Choroid plexus epithelial cell (primary cell): Measurements from ENCODE around the gene TTC28.
"Not testable (repeated sequence)": the region's sequence is repeated elsewhere in the genome, so short reads cannot be mapped to it uniquely, and the experiment has no call there.

Experiments used
- DNase-seq: peaks from one replicate; pipeline ENCODE4 v3.0.0-alpha.2; 2010; ENCODE audit warnings: low read depth
- H3K4me3 ChIP-seq: 2 replicates; pipeline ENCODE4 v1.5.1; 2011; ENCODE audit warnings: low read depth, mild to moderate bottlenecking, control low read depth, low read length, moderate library complexity
- TF ChIP-seq, protein P1 (sequence below): conservative IDR thresholded peaks from 2 replicates; pipeline ENCODE4 v1.5.1; 2011; ENCODE audit warnings: low read depth, mild to moderate bottlenecking, control low read depth, inconsistent platforms, low read length, moderate library complexity

Gene TTC28

GRCh38 chr22:28174509-28174908 lies 505.1 kb downstream of the TTC28 start:
- no peak for DNase-seq
- no peak overlapping the region for H3K4me3 ChIP-seq
- TF ChIP-seq, protein P1, sequence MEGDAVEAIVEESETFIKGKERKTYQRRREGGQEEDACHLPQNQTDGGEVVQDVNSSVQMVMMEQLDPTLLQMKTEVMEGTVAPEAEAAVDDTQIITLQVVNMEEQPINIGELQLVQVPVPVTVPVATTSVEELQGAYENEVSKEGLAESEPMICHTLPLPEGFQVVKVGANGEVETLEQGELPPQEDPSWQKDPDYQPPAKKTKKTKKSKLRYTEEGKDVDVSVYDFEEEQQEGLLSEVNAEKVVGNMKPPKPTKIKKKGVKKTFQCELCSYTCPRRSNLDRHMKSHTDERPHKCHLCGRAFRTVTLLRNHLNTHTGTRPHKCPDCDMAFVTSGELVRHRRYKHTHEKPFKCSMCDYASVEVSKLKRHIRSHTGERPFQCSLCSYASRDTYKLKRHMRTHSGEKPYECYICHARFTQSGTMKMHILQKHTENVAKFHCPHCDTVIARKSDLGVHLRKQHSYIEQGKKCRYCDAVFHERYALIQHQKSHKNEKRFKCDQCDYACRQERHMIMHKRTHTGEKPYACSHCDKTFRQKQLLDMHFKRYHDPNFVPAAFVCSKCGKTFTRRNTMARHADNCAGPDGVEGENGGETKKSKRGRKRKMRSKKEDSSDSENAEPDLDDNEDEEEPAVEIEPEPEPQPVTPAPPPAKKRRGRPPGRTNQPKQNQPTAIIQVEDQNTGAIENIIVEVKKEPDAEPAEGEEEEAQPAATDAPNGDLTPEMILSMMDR, result no peak

- TF ChIP-seq, protein P1, result no peak
- H3K4me3 ChIP-seq, result no peak overlapping the region
- DNase-seq, result no peak
Measured at GRCh38 chr22:28172892-28173670, 506.6 kb downstream of the TTC28 start.

GRCh38 chr22:28171712-28172111 lies 507.9 kb downstream of the TTC28 start:
- no peak for DNase-seq
- TF ChIP-seq, protein P1, result no peak

DNA sequence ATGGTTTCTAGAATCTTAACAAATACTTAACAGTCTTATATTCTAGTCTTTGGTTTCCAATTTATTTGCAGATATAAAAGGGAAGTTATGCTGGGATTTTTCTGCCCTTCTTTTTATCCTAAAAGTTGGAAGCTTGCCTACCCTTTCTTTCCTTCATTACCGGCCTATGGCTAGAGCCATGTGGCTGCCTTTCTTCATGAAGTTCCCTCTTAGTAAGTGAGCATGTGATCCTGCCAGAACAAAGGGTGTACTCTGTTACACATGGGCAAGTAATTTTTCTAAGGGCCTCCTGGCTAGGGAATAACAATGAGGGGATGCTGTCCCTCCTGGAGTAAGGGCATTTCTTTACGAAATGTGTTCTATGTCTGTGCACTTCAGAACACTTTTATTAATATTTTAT lies 508.5 kb downstream of the TTC28 start:
- H3K4me3 ChIP-seq, result no peak overlapping the region
- DNase-seq, result peak; percentile 14
- TF ChIP-seq, protein P1, result no peak

More at GRCh38 chr22:28171712-28172111, 507.9 kb downstream of the TTC28 start:
- no peak overlapping the region for H3K4me3 ChIP-seq

GRCh38 chr22:28169314-28169713 lies 510.3 kb downstream of the TTC28 start:
- DNase-seq, H3K4me3 ChIP-seq: not testable (repeated sequence)

GRCh38 chr22:28155808-28156207 lies 523.8 kb downstream of the TTC28 start:
- TF ChIP-seq, protein P1, result no peak
- no peak for DNase-seq

DNA sequence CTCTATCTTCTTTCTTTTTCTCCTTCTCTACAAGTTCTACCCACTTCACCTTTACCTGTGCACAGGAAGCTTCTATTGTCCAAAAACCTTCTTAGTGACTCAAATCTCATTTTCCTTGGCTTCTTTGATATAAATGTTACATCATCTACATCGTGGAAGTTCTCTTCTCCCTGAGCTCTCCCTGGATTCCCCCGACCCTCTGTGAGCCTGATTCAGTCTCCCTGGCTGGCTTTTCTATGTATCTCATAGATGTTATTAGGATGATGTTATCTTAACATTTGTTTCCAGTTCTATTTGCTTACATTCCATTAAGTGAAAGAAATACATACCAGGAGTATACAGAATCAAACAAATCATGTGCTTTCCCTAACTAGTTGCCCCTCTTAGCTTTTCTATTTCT lies 524.8 kb downstream of the TTC28 start:
- peak; percentile 47 for DNase-seq
- TF ChIP-seq, protein P1, result no peak
- H3K4me3 ChIP-seq, result no peak overlapping the region

More at GRCh38 chr22:28155808-28156207, 523.8 kb downstream of the TTC28 start:
- no peak overlapping the region for H3K4me3 ChIP-seq
